ENCODE data around the gene ST3GAL3. TPM values are rescaled to one million over a fixed set of nuclear protein-coding genes. Genes with fewer than 3 reads are reported as not detected.

ST3GAL3 gene
- total RNA-seq, 2 donors from 2014 or later = 15.5 to 20.6 TPM

GRCh38 chr1:43935711-43936427 lies 228.5 kb downstream of the ST3GAL3 start:
- Histone ChIP-seq H3K27ac (no peak overlapping the region), H3K4me3 (peak overlapping the region; percentile 32 to 52), H3K4me1 (peaks cover 0 to 37% of the 10 kb centered on the region in 2 donors), H3K27me3 (peaks cover 0 to 3% of the 10 kb centered on the region in 2 donors), H3K9me3 (no peaks in the 10 kb centered on the region), H3K36me3 (no peaks in the 10 kb centered on the region)
- no peak for TF ChIP-seq CTCF (IDR thresholded peaks at IDR 0.05)
- DNase-seq (ENCODE audit: low spot score) = no peak

GRCh38 chr1:43936431-43937151 lies 229.3 kb downstream of the ST3GAL3 start:
- H3K4me1 ChIP-seq = peaks cover 0 to 37% of the 10 kb centered on the region in 2 donors
- H3K9me3 ChIP-seq = no peaks in the 10 kb centered on the region
- H3K36me3 ChIP-seq = no peaks in the 10 kb centered on the region
- H3K4me3 ChIP-seq = peak overlapping the region; percentile 14 to 52
- no peak for DNase-seq (ENCODE audit: low spot score)
- H3K27me3 ChIP-seq = peaks cover 0 to 3% of the 10 kb centered on the region in 2 donors
- no peak overlapping the region for H3K27ac ChIP-seq
- TF ChIP-seq CTCF (IDR thresholded peaks at IDR 0.05) = no peak

- TF ChIP-seq CTCF (IDR thresholded peaks at IDR 0.05) = no peak
- Histone ChIP-seq H3K4me1 (peaks cover 0 to 37% of the 10 kb centered on the region in 2 donors), H3K9me3 (no peaks in the 10 kb centered on the region), H3K27ac (no peak overlapping the region), H3K4me3 (no peak overlapping the region), H3K27me3 (peaks cover 0 to 3% of the 10 kb centered on the region in 2 donors), H3K36me3 (no peaks in the 10 kb centered on the region)
- no peak for DNase-seq (ENCODE audit: low spot score)
Observed at GRCh38 chr1:43937179-43937865, 230.0 kb downstream of the ST3GAL3 start.

GRCh38 chr1:43938383-43938782 lies 231.0 kb downstream of the ST3GAL3 start:
- peaks cover 0 to 3% of the 10 kb centered on the region in 2 donors for H3K27me3 ChIP-seq
- DNase-seq (ENCODE audit: low spot score) = no peak
- no peak overlapping the region for H3K27ac ChIP-seq
- no peak overlapping the region for H3K4me3 ChIP-seq
- no peaks in the 10 kb centered on the region for H3K9me3 ChIP-seq
- no peak for TF ChIP-seq CTCF (IDR thresholded peaks at IDR 0.05)
- H3K4me1 ChIP-seq = peaks cover 0 to 31% of the 10 kb centered on the region in 2 donors
- no peaks in the 10 kb centered on the region for H3K36me3 ChIP-seq

GRCh38 chr1:43938892-43939587 lies 231.7 kb downstream of the ST3GAL3 start:
- Histone ChIP-seq H3K27ac (no peak overlapping the region), H3K4me1 (peaks cover 0 to 24% of the 10 kb centered on the region in 2 donors), H3K27me3 (no peaks in the 10 kb centered on the region), H3K9me3 (no peaks in the 10 kb centered on the region), H3K36me3 (no peaks in the 10 kb centered on the region), H3K4me3 (no peak overlapping the region)
- no peak for DNase-seq (ENCODE audit: low spot score)
- TF ChIP-seq CTCF (IDR thresholded peaks at IDR 0.05) = no peak

Measured in right atrium auricular region (tissue), 2 donors.